T47D (cell line): ENCODE measurements around the gene IGSF21.
A peak's percentile ranks its signal among the peaks of the same experiment; 100 is the strongest.

Source experiments
- DNase-seq, 2 experiments: peaks; one replicate each; pipeline versions ENCODE4 v3.0.0 to v3.0.0-alpha.2; 2011 to 2012; ENCODE audit warnings: low read depth in 1 of 2, low spot score in 1 of 2
- JUND ChIP-seq: IDR thresholded peaks from 2 replicates; pipeline ENCODE4 v1.6.1; 2012; ENCODE audit warnings: low read depth
- in situ Hi-C: cut with HindIII; loops from 2 replicates; pipeline ENCODE4 v1.10.0; 2016; ENCODE audit warnings: low sequenced_read_pairs, low pct_unique_long_range_greater_than_20kb

The IGSF21 gene

DNA sequence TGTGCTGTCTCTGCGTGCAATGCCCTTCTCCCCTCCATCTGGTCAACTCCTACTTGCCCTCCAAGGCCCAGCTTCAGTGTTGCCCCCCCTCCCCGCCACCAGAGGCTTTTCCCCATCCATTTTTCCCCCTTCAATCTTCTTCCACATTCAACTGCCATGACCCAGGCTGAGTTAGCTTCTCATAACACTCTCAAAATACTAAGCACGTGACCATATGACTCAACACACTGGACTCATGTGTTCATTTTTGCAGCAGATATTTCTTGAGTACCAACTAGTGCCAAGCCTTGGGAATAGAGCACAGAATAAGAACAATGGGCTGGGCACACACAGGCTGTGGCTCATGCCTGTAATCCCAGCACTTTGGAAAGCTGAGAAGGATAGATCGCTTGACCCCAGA is 132.1 kb downstream of the IGSF21 start:
- in situ Hi-C loops: no loop called here
- TF ChIP-seq JUND: no peak
- DNase-seq: no peak

- no peak for DNase-seq
- no peak for TF ChIP-seq JUND
- in situ Hi-C loops: no loop called here
Observed at GRCh38 chr1:18240906-18241305, 133.3 kb downstream of the IGSF21 start.

DNA sequence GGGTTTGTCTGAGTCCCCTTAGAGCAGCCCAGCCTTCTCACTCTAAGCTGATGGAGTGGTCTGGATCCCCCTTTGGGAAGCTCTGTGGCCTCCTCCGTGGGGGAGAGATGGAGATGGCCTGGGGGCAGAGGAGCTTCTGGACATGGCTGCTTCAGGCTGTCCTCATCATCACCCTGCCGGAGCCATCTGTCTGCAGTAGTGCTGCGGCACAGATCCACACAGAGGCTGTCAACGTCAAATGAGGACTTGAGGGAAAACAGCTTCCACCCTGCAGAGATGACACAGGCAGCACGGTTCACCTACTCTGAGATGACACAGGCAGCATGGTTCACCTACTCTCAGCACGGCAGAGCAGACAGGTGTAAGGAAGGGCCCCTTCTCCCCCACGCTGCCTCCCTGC is 134.3 kb downstream of the IGSF21 start:
- DNase-seq: no peak
- in situ Hi-C loops: no loop called here
- no peak for TF ChIP-seq JUND

DNA sequence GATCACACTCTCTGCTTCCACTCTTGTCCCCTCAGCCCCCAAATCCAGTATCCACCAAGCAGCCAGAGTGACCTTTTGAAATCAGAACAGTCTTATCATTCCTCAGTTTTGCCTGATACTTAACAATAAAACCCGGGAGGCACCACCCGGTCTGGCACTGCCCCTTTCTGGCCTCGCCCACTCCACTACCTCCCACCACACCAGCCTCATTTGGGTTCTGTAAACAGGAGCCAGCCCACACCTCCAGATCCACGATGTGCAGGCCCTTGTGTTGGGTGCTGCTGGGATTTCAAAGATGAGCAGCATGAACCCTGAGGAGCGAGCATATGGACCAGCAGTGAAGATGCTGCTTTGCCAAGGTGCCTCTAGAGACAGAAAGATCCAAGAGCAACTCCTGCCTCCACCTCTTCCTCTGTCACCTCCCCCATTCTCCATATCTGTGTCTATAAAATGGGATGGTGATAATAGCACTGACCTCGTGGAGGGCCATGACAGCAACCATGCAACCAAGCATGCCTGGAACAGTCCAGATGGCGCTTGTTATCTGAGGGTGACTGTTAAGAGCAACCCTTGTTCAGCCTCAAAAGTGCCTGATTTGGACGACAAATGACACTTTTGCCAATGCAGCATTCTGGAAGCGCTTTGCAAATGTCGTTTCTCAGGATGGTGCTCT is 136.0 kb downstream of the IGSF21 start:
- in situ Hi-C loops: no loop called here
- TF ChIP-seq JUND: no peak
- DNase-seq: no peak

DNA sequence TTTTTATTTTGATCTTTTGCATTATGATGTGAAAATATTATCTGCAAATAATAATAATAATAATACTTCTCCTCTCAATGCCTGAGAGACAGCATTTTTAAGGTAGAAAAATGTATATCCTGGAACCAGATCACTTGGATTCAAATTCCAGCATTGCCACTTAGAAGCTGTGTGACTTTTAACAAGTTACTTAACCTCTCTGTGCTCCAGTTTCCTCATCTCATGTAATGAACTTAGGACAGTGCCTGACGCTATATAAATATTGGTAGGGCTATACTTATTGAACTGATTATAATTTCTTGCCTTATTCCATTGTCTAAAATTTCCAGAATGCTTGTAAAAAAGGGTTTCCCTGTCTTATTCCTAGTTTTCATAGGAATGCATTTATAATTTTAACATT is 137.2 kb downstream of the IGSF21 start:
- TF ChIP-seq JUND: no peak
- DNase-seq: no peak

DNA sequence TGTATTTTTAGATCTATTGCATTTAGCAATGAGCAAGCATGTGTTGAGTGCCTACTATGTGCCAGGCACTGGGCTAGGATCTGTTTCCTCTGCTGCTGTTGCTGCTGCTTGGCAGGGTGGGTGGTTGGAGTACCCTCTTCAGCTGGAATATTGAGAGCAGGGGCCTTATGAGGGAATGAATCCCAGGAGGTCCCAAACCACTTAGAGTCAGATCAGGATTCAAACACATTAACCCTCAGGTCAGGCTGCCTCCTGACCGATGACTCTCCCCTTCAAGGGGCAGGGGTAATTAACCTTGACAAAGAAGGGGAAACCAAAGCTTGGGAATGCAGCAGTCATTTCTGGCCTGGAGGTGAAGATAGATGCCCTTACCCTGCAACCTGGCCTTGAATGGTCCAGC is 138.0 kb downstream of the IGSF21 start:
- no peak for TF ChIP-seq JUND
- DNase-seq: no peak
- in situ Hi-C loops: no loop called here

More for the DNA sequence above, 137.2 kb downstream of the IGSF21 start:
- in situ Hi-C loops: no loop called here

DNA sequence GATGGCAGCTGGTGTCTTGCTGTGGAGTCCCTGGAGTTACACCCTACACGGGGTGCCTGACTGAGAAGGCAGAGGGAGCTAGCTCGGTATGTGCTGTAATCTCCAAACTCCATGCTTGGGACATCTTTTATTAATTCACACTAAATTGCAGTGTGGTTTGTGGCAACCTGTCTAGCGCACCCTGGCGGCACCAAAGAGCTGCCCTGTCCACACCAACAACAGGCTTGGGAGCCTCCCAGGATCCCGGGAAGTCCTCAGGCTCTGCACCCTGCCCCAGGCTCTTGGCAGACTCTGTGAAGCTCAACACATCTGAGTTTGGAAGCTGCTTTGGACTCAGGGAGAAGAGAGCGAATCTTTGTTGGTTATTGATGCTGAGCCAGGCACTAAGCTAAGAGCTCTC is 138.9 kb downstream of the IGSF21 start:
- in situ Hi-C loops: no loop called here
- DNase-seq: peak in 1 of 2 experiments; percentile 21
- no peak for TF ChIP-seq JUND

DNA sequence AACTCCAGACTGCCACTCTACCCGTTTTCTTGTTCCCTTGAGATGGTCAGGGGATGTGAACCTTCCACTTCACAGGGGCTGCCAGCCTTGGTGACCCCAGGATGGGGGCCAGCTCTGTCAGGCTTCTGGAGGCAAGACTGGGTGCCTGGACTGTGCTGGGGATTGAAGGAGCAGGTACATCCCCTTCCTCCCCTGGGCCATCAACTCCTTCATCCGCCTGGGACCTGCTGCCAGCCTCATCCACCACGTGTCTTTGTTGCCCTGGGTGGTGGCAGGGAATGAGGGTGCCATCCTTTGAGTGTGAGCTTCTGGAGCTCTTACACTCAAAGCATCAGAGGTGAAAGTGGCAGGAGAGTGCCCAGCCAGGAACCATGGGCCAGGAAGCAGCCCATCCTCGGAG is 139.6 kb downstream of the IGSF21 start:
- in situ Hi-C loops: no loop called here
- DNase-seq: no peak

GRCh38 chr1:18249631-18250030 is 142.0 kb downstream of the IGSF21 start:
- TF ChIP-seq JUND: no peak
- no peak for DNase-seq
- in situ Hi-C loops: no loop called here

More for the DNA sequence above, 139.6 kb downstream of the IGSF21 start:
- no peak for TF ChIP-seq JUND

GRCh38 chr1:18253093-18253492 is 145.5 kb downstream of the IGSF21 start:
- no peak for DNase-seq
- no peak for TF ChIP-seq JUND
- in situ Hi-C loops: no loop called here

GRCh38 chr1:18256282-18257235 is 149.0 kb downstream of the IGSF21 start:
- DNase-seq: peak; percentile 58 to 76
- TF ChIP-seq JUND: no peak
- in situ Hi-C loops: no loop called here

- TF ChIP-seq JUND: no peak
- no peak for DNase-seq
- in situ Hi-C loops: no loop called here
Observed at GRCh38 chr1:18257778-18258177, 150.2 kb downstream of the IGSF21 start.

DNA sequence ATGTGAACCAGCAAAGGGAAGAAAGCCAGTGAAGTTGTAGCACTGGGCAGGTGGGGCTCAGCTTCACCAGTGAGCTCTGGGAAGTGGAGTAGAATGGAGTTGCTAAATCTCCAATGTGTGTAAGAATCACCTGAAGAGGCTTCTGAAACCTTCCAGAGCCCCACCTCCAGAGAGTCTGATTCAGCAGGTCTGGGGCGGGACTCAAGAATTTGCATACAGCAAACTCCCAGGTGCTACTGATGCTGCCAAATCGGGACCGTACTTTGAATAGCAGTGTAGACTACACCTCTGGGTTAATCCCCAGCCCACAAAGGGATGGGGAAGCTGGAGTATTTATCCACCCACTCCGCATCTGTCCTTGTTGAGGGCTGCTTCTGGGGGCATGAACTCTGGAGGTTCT is 154.3 kb downstream of the IGSF21 start:
- no peak for TF ChIP-seq JUND
- DNase-seq: no peak
- in situ Hi-C loops: no loop called here
